HepG2 (cell line): ENCODE data around the gene METTL16. TPM values are rescaled to one million over a fixed set of nuclear protein-coding genes. Genes with fewer than 3 reads are reported as not detected.

Experiments used
- BORCS8-MEF2B ChIP-seq: sonication (generic); formaldehyde crosslinking; IDR thresholded peaks from 2 replicates; pipeline ENCODE4 v1.8.0; 2022; ENCODE audit warnings: mild to moderate bottlenecking, missing genetic modification reagents
- DMTF1 ChIP-seq: sonication (generic); formaldehyde crosslinking; IDR thresholded peaks from 2 replicates; pipeline ENCODE4 v1.4.0; 2020; ENCODE audit warnings: mild to moderate bottlenecking, missing genetic modification reagents
- DRAP1 ChIP-seq: IDR thresholded peaks from 2 replicates; pipeline ENCODE4 v1.6.1; 2016; ENCODE audit warnings: missing genetic modification reagents, missing compliant biosample characterization
- ELF1 ChIP-seq: sonication (generic); formaldehyde crosslinking; IDR thresholded peaks from 2 replicates; pipeline ENCODE4 v1.4.0; 2020; ENCODE audit warnings: missing genetic modification reagents
- GLI4 ChIP-seq: sonication (generic); formaldehyde crosslinking; IDR thresholded peaks from 2 replicates; pipeline ENCODE4 v1.5.1; 2020; ENCODE audit warnings: missing genetic modification reagents, mild to moderate bottlenecking, moderate library complexity, borderline replicate concordance
- GPBP1L1 ChIP-seq: sonication (generic); formaldehyde crosslinking; IDR thresholded peaks from 2 replicates; pipeline ENCODE4 v1.5.0; 2020; ENCODE audit warnings: mild to moderate bottlenecking, missing genetic modification reagents
- MAX ChIP-seq: IDR thresholded peaks from 2 replicates; pipeline ENCODE4 v1.6.1; 2012; ENCODE audit warnings: inconsistent platforms
- TBL1XR1 ChIP-seq: fragments of 150-350 bp; IDR thresholded peaks from 2 replicates; pipeline ENCODE4 v1.6.1; 2014; ENCODE audit warnings: borderline replicate concordance, low read length; ENCODE audit not compliant: partially characterized antibody
- TCF12 ChIP-seq, 2 experiments: fragments of 450-650 bp in 1 of 2; sonication (generic) in 1 of 2; formaldehyde crosslinking in 1 of 2; IDR thresholded peaks; 2 replicates each; pipeline versions ENCODE4 v1.6.1 to v1.8.0; 2017 to 2022; ENCODE audit warnings: antibody characterized with exemption in 1 of 2, mild to moderate bottlenecking in 1 of 2, missing genetic modification reagents in 1 of 2, moderate library complexity in 1 of 2
- TGIF2 ChIP-seq: IDR thresholded peaks from 2 replicates; pipeline ENCODE4 v1.6.1; 2016; ENCODE audit warnings: control low read depth, missing compliant biosample characterization
- THAP9 ChIP-seq: sonication (generic); formaldehyde crosslinking; IDR thresholded peaks from 2 replicates; pipeline ENCODE4; 2020; ENCODE audit warnings: missing genetic modification reagents, mild to moderate bottlenecking, borderline replicate concordance
- ZBED4 ChIP-seq: sonication (generic); formaldehyde crosslinking; IDR thresholded peaks from 2 replicates; pipeline ENCODE4 v1.4.0; 2020; ENCODE audit warnings: missing genetic modification reagents, borderline replicate concordance
- ZBTB20 ChIP-seq: sonication (generic); formaldehyde crosslinking; IDR thresholded peaks from 2 replicates; pipeline ENCODE4 v1.8.1; 2023; ENCODE audit warnings: missing genetic modification reagents, low read depth, mild to moderate bottlenecking, borderline replicate concordance
- ZIK1 ChIP-seq: sonication (generic); formaldehyde crosslinking; IDR thresholded peaks from 2 replicates; pipeline ENCODE4 v1.5.0; 2020; ENCODE audit warnings: mild to moderate bottlenecking, low read depth, missing genetic modification reagents, borderline replicate concordance
- ZNF337 ChIP-seq: sonication (generic); formaldehyde crosslinking; IDR thresholded peaks from 2 replicates; pipeline ENCODE4 v1.5.1; 2020; ENCODE audit warnings: missing genetic modification reagents, low read depth, mild to moderate bottlenecking, borderline replicate concordance
- ZNF720 ChIP-seq: sonication (generic); formaldehyde crosslinking; IDR thresholded peaks from 2 replicates; pipeline ENCODE4 v1.4.0; 2020; ENCODE audit warnings: missing genetic modification reagents
- polyA plus RNA-seq, 8 experiments: library from polyadenylated mRNA; depleted of rRNA in 3 of 8; stranded (reverse) in 7 of 8; unstranded in 1 of 8; fragments of >200 nt; fragmentation: Illumina TruSeq in 4 of 8; extraction: Trizol in 4 of 8; gene quantifications; 2 replicates each; pipeline versions ENCODE4 v1.2.1 to v1.2.3, GENCODE V29; 2011 to 2016; ENCODE audit warnings: low read depth in 4 of 8, missing spikeins in 1 of 8, mixed read lengths in 1 of 8; ENCODE audit not compliant: insufficient read depth in 1 of 8
- total RNA-seq, 5 experiments: library from RNA; depleted of rRNA; stranded (reverse); fragments of >200 nt; fragmentation: Illumina TruSeq; extraction: Trizol; gene quantifications; 2 replicates each; pipeline ENCODE4 v1.2.3, GENCODE V29; 2016; ENCODE audit warnings: low read depth in 1 of 5

Gene METTL16
- total and polyA plus RNA-seq, 2 of the 13 experiments (the other 11 are each of a cell fraction or from before 2014, with no cell fraction given): 11.6 to 18.5 TPM

GRCh38 chr17:2511462-2512369, at the start of gene METTL16 (continued):
- no peak for TF ChIP-seq TBL1XR1
- TF ChIP-seq MAX: peak; percentile 87
- TF ChIP-seq ZBED4 (CRISPR knock-in tag): no peak
- TF ChIP-seq TCF12 (IDR thresholded peaks at IDR 0.05): no peak
- TF ChIP-seq TCF12 (CRISPR knock-in tag; IDR thresholded peaks at IDR 0.05): no peak
- no peak for TF ChIP-seq GPBP1L1
- no peak for TF ChIP-seq ZNF337
- TF ChIP-seq TGIF2 (CRISPR knock-in tag): no peak
- no peak for TF ChIP-seq ZIK1 (CRISPR knock-in tag)
- peak; percentile 93 for TF ChIP-seq BORCS8-MEF2B
- TF ChIP-seq ZBTB20 (CRISPR knock-in tag): peak; percentile 73; the same call in 1 of the 2 replicates
- 0 out of 2 replicates have a peak, but pooled peaks have one; percentile 6 for TF ChIP-seq ELF1 (CRISPR knock-in tag)
- TF ChIP-seq DRAP1 (CRISPR knock-in tag): peak; percentile 98
- peak; percentile 95 for TF ChIP-seq THAP9 (CRISPR knock-in tag)
- TF ChIP-seq GLI4: no peak
- no peak for TF ChIP-seq DMTF1
- no peak for TF ChIP-seq ZNF720 (CRISPR knock-in tag)
